ENCODE results near the gene SLC39A9.

SLC39A9 gene

GRCh38 chr14:69398053-69398817 is at the start of gene SLC39A9, which contains the start of gene ERH:
Gene SLC39A9, plus strand, starts transcription at chr14:69398692. Its CDS starts 678 bp downstream, at chr14:69399370.
Gene ERH, minus strand, starts transcription at chr14:69398299. Its CDS starts 66 bp downstream, at chr14:69398233.
- peak; percentile 86 for DNase-seq

DNA sequence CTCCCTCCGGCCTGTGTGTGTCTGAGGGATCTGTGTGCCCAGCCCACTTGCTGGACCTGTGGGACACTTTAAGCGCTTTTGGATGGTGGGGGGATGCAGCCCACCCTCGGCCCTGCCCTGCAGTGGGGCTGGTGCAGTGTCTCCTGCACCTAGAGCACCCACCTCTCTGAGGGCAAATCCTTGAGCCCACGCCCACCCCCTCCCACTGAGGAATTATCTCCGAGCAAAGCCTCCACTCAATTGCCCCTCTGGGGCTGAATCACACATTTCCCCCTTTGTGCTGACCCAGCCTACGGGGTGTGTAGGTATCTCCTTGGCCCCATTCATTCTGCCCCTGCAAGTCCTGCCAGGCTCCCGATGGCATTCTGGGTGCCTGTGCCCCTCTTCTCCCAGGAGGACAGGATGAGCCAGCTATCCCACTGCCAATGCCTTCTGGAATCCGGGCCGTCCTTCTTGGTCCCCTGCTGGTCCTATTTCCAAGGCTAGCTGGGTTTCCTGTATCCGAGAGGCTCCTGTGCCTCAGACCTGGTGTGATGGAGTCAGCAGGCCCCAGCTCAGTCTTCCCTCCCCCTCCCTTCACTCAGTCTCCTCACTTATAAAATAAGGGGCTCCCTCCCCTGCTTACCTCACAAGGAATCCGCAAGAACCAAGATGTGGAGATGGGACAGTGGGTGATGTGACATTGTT is 49.3 kb upstream of the SLC39A9 start:
- no peak for DNase-seq

DNA sequence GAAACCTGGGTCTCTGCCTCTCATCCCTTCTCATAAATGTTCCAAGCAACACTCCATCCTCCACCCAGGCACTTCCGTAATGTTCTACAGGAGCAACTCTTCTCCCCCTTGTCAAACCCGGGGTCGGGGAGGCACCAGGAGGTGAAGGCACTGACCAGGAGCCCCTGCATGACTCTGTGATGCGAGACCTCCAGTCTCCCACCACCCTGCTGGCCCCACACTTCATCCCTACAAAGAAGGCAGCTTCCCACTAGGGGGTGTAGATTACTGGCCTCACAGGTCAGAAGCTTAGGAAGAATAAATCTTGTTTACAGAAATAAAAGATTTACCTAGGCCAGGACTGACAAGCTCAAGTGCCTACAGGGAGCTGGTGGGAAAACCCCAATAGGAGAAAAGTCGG is 47.6 kb upstream of the SLC39A9 start:
- DNase-seq, result no peak

- no peak for DNase-seq
These were observed 47.1 kb upstream of the SLC39A9 start for GRCh38 chr14:69351385-69351784.

DNA sequence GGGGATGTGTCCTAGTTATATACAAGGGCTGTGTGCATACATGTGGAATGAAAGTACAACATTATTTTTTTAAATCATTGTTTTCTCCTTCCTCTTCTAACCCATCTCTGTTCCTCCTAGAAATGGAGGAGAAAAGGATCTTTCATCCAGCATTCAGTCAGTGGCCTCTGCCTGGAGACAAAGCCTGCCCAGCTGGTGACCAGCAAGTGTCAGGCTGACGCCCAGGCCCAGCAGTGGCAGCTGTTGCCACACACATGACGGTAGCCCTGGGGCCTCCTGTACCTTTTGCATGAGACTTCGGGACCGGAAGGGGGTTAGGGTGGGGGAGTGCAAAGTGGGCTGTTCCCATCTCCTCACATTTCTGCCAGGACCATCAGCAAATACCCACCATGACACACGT is 46.6 kb upstream of the SLC39A9 start:
- no peak for DNase-seq

GRCh38 chr14:69353168-69353567 is 45.3 kb upstream of the SLC39A9 start:
- DNase-seq, result no peak

- no peak for DNase-seq
These were observed 43.9 kb upstream of the SLC39A9 start for GRCh38 chr14:69354383-69355153.

- DNase-seq, result no peak
These were observed 43.3 kb upstream of the SLC39A9 start for GRCh38 chr14:69355154-69355597.

- no peak for DNase-seq
These were observed 42.7 kb upstream of the SLC39A9 start for GRCh38 chr14:69355607-69356281.

DNA sequence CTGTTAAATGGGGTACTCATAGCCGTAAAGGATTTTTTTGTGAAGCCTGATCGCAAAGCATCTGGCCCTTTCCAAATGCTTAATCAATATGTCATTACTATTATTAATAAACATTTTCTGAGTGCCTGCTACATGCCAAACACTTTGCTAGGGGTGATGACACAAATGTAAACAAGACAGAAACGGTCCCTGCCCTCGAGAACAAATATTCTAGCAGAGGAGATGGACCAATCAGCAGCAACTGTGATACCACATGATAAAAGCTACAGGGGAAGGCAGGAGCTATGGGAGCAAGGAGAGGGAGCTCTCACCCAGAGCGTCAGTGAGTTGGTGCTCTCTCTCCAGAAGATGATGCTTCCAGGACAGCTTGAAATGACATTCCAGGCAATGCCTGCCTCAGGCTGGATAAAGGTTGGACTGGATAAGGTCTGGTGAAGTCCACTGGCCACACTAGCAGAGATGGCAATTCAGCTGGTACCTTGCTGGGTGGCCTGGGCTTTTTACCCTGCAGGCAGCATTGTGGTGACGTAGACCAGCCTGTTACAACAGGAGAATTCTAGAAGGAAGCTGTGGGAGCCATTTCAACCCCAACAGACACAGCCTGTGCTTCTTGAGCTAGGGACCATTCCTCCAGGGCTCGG is 41.5 kb upstream of the SLC39A9 start:
- DNase-seq, result no peak

DNA sequence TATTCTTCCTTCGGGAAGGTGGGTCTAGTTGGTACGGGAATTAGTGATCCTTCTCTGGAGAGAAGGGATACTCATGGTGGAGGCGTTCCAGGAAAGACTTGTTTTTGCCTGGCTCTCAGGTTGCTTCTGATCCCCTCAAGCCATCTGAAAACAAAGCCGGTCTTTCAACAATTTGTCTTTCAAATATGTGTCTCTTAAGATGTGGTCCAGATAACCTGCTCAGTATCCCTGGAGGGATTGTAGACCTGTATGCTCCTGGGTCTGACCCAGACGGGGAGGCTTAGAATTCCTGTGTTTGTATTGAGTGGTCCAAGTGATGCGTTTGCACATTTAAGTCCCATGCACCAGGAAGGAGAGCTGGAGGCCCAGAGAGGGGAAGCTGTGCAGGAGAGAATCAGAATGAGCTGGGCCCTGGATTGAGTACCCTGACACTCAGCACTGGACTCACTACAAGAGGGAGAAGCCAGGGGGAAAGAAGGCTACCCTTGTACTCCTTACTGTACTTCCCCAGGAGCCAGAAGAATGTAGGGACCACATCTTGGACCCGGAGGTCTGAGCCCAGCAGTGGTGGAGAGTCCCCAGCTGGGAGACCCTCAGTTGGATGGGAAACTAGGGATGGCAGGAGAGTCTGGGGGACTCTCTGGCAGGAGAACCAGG is 40.8 kb upstream of the SLC39A9 start:
- DNase-seq, result no peak

DNA sequence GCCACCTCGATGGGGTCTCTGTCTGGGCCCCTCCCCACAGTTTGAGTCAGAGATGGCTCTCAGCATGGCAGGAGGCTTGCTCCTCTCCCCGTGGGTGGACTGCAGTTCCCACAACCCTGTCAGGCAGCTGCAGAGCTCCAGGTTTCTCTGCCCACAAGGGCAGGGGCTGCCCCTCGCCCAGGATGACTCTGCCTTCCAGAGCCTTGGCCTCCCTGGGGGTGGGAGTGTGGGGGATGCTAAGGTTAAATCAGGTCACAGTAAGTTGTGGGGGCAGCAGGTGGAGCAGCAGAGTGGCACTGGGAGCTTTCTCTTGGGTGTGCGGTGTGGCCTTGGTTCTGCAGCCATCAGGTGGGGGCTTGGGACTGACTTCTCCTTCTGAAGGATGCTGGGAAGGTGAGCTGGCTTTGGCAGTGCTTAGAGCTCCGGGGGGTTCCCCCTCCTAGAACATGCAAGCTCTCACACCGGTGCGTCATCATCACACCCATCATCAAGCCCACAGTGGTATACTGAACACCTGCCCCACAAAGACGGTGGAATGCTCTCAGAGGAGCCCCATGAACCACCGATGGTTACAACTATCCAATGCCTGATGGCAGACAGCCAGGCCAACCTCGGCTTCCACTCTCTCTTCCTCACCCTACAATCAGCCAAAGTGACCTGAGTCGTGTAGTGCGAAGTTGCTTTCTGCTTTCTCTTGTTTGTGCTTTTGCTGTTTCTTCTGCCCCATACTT is 40.1 kb upstream of the SLC39A9 start:
- no peak for DNase-seq

- DNase-seq, result no peak
These were observed 39.5 kb upstream of the SLC39A9 start for GRCh38 chr14:69358966-69359365.

- DNase-seq, result no peak
These were observed 37.9 kb upstream of the SLC39A9 start for GRCh38 chr14:69360438-69361108.

- no peak for DNase-seq
These were observed 35.4 kb upstream of the SLC39A9 start for GRCh38 chr14:69363055-69363454.

- DNase-seq, result no peak
These were observed 34.5 kb upstream of the SLC39A9 start for GRCh38 chr14:69363964-69364363.

DNA sequence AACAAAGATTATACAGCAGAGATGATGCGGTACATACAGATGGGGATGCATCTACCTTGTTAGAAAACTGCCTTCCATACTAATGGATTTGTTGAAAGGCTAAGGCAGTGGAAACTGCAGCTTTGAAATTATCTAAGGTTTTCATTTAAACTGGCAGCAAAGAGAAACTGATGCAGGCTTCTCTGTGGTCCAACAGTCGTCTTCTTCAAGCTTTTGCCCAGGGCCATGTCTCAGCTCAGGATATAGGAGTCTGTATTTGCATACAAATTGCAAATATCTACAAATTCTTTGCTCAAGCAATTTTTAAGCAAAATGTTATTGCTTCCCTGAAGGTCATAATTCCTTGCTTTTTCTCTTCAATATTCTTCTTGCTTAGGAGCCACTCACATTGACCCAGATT is 34.1 kb upstream of the SLC39A9 start:
- no peak for DNase-seq

DNA sequence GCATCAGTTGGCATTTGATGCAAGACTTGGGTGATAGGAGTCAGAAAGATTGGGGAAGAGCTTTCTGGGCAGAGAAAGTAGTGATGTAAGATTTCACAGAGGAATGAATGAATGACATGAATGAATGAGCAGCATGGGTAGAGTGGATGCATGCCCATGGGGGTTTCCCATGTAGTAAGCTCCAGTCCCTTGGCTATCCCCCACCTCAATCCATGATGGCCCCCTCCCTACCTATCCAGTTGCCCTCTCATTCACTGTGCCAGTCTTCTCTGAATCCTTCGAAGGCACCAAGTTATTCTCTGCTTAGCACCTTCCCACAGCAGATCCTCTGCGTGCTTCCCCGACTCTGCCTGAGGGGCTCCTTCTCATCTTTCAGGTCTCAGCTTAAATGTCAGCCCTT is 32.4 kb upstream of the SLC39A9 start:
- no peak for DNase-seq

DNA sequence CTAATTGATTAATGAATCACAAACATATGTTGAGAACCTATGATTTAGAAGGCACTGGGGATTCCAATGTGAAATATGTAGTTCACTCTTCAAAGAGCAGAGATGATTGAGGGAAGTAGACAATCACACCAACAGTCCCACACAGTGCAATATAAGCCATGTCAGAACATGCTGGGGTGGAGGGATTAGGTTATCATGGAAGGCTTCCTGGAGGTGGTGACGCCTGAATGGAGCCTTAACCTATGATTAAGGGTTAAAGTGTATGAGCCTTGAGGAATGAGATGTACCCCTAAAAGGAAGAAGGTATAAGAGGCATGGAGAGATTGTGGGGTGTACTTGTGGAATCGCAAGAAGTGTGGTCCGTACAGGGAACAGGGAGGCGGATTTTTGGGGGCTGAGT is 31.7 kb upstream of the SLC39A9 start:
- DNase-seq, result no peak

DNA sequence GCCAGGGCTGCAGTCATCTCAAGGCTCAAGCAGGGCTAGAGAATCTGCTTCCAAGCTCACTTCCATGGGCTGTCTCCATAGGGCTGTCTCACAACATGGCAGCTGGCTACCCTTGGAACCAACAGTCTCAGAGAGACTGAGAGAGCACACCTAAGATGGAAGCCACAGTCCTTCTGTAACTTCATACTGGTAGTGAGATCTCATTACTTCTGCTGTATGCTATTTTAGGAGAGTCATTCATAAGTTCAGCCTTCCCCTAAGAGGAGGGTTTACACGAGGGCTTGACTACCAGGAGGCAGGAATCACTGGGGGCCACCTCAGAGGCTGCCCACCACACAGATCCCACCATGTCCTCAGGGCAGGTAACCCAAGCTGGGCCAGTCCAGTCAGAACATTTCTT is 30.1 kb upstream of the SLC39A9 start:
- no peak for DNase-seq

- DNase-seq, result no peak
These were observed 28.4 kb upstream of the SLC39A9 start for GRCh38 chr14:69370061-69370460.
